ENCODE data around the gene HHIPL1.

Gene HHIPL1

GRCh38 chr14:99601361-99601831 lies 43.5 kb upstream of the HHIPL1 start:
- H3K9ac ChIP-seq (ENCODE audit: insufficient read length), result peak overlapping the region; percentile 62
- no peak overlapping the region for H3K27ac ChIP-seq
- no peaks in the 10 kb centered on the region for H3K9me3 ChIP-seq (ENCODE audit: low read depth, low read length)
- H3K4me3 ChIP-seq, result peak overlapping the region; percentile 83
- TF ChIP-seq EZH2 (IDR thresholded peaks at IDR 0.05) (no peak), POLR2AphosphoS5 (IDR thresholded peaks at IDR 0.05; ENCODE audit: borderline replicate concordance, low read depth, low read length) (no peak), FOXP2 (optimal IDR thresholded peaks at IDR 0.05; ENCODE audit: control extremely low read depth, extremely low read length, insufficient read depth) (no peak)
- H3K36me3 ChIP-seq (ENCODE audit: insufficient read depth, low read length), result no peaks in the 10 kb centered on the region
- no peak for DNase-seq (ENCODE audit: low read depth, low spot score)

DNA sequence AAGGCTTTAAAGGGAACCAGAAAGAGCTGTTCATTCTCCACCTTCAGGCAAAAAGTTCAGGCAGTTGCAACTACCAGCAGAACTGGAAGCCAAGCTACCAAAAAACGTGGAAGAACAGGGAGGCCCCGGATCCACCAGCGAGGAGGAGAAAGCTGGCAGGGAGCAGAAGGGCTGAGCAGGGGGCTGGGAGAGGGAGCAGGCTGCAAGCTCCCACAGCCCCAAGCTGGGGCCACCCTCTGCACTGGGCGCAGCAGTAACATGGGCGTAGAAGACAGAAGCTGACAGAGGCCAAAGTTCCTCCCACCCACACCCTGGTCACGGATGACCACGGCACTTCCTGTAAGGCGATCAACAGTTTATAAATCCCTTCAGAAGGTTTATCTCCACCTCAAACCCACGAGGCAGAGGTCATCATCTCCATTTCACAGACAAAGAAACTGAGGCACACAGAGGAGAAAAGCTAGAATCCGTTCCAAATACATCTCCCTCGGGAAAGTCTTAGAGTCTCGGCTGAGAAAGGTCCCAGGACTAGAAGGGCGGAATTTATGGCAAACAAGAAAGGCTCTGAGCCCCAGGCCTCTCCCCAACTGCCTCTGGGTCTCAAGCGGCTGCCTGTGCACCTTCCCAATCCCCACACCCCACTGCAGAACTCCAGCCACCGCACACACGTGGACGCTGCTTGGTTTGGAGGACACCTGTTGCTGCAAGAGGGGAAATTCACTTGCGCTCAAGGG lies 42.7 kb upstream of the HHIPL1 start:
- Histone ChIP-seq H3K4me3 (peak overlapping the region; percentile 83), H3K9ac (ENCODE audit: insufficient read length) (peak overlapping the region; percentile 62), H3K9me3 (ENCODE audit: low read depth, low read length) (no peaks in the 10 kb centered on the region), H3K27ac (0 out of 2 replicates have a peak overlapping the region, but pooled peaks have one; percentile 12), H3K36me3 (ENCODE audit: insufficient read depth, low read length) (no peaks in the 10 kb centered on the region)
- TF ChIP-seq FOXP2 (optimal IDR thresholded peaks at IDR 0.05; ENCODE audit: control extremely low read depth, extremely low read length, insufficient read depth), result no peak
- TF ChIP-seq POLR2AphosphoS5 (IDR thresholded peaks at IDR 0.05; ENCODE audit: borderline replicate concordance, low read depth, low read length), result no peak
- no peak for TF ChIP-seq EZH2 (IDR thresholded peaks at IDR 0.05)
- no peak for DNase-seq (ENCODE audit: low read depth, low spot score)

DNA sequence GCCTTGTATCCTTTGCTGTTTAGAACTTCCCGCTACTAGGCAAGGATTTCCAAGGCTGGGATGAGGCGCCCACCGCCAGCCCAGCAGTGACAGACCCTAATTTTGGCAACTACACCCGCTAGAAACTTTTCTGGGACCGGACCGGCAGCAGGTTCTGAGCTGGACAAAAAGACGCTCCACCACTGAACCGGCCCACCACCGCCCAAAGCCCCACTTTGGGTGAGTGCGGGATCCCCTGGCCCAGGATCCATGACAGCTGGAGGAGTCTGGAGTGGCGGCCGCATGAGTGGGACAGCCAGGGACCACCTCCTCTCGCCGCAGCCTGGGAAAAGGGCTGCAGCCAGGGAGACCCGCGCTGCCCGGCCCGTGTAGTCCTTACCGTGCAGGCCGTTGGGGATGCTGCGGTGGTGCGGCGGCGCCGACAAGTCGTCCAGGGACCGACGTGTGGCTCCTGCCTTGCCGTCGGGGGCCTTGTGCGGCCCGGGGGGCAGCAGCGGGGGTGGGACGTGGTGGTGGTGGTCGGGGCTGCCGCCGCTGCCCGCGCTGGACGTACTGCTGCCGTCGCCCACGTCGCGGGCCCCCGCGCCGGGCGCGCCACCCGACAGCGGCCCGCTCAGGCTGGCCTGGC lies 42.0 kb upstream of the HHIPL1 start:
- TF ChIP-seq EZH2 (IDR thresholded peaks at IDR 0.05) (no peak), POLR2AphosphoS5 (IDR thresholded peaks at IDR 0.05; ENCODE audit: borderline replicate concordance, low read depth, low read length) (no peak), FOXP2 (optimal IDR thresholded peaks at IDR 0.05; ENCODE audit: control extremely low read depth, extremely low read length, insufficient read depth) (no peak)
- no peak for DNase-seq (ENCODE audit: low read depth, low spot score)
- Histone ChIP-seq H3K9me3 (ENCODE audit: low read depth, low read length) (no peaks in the 10 kb centered on the region), H3K36me3 (ENCODE audit: insufficient read depth, low read length) (no peaks in the 10 kb centered on the region), H3K4me3 (peak overlapping the region; percentile 83), H3K27ac (no peak overlapping the region), H3K9ac (ENCODE audit: insufficient read length) (peak overlapping the region; percentile 62)

- no peak for TF ChIP-seq EZH2 (IDR thresholded peaks at IDR 0.05)
- TF ChIP-seq POLR2AphosphoS5 (IDR thresholded peaks at IDR 0.05; ENCODE audit: borderline replicate concordance, low read depth, low read length), result no peak
- H3K27ac ChIP-seq, result peak within 1 kb of the TSS; percentile 73
- H3K4me3 ChIP-seq, result peak within 1 kb of the TSS; percentile 97
- peak within 1 kb of the TSS; percentile 81 for H3K9ac ChIP-seq (ENCODE audit: insufficient read length)
- no peaks in the 10 kb centered on the region for H3K36me3 ChIP-seq (ENCODE audit: insufficient read depth, low read length)
- H3K9me3 ChIP-seq (ENCODE audit: low read depth, low read length), result no peaks in the 10 kb centered on the region
- DNase-seq (ENCODE audit: low read depth, low spot score), result no peak
Observed at GRCh38 chr14:99603471-99604277, 41.3 kb upstream of the HHIPL1 start, which contains the start of gene CCDC85C. CCDC85C (minus strand) TSS chr14:99604207; CDS start chr14:99603959, 248 bp downstream.

DNA sequence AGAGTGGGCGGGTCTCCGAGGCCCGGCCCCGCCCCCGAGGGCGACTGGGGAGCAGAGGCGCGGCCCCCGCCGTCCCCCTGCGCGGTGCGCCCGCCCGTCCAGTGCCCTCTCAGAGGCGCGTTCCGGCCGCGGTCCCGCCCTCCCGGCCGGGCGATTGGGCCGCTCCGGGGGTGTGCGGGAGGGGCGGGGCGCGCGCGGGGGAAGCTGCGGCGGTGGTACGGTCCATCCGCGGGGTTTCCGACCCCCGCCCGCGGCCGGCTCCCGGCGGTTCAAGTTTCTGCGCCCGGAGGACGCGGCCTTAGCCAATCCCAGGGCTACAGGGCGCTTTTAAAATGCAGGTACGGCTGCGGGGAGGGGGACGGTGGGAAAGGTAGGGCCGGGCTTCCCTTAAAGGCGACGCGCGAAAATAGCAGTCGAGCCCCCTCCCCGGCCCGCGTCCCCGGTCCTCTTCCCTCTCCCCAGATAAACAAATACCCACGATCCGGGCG lies 40.6 kb upstream of the HHIPL1 start:
- Histone ChIP-seq H3K36me3 (ENCODE audit: insufficient read depth, low read length) (no peaks in the 10 kb centered on the region), H3K27ac (peak overlapping the region; percentile 73), H3K9ac (ENCODE audit: insufficient read length) (peak overlapping the region; percentile 81), H3K4me3 (peak overlapping the region; percentile 97), H3K9me3 (ENCODE audit: low read depth, low read length) (no peaks in the 10 kb centered on the region)
- peak; percentile 42 for DNase-seq (ENCODE audit: low read depth, low spot score)
- TF ChIP-seq FOXP2 (optimal IDR thresholded peaks at IDR 0.05; ENCODE audit: control extremely low read depth, extremely low read length, insufficient read depth) (no peak), POLR2AphosphoS5 (IDR thresholded peaks at IDR 0.05; ENCODE audit: borderline replicate concordance, low read depth, low read length) (no peak), EZH2 (IDR thresholded peaks at IDR 0.05) (no peak)

DNA sequence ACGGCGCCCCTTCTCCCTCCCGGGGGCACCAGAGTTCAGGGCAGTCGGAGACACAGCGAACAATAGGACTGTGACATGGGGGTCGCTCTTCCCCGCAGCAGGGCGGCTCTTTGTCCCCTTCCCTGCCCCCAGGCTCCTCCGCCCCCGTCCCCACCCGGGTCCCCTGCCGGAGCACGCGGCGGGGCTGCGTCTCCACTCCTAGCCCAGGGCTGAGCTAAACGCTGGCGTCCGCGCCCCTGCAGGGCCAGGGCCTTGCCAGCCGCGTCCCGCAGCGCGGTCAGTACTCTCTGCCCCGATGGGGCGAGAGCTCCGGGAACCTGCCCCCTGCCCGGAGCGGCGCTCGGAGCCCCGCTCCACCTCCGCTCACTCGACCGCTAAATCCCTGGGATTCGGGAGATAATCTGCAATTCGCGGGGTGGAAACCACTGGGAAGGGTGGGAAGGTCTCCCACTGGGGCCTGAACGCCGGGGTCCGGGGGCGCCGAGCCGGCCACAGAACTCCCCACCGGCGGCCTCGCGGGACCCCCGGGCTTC lies 40.1 kb upstream of the HHIPL1 start:
- Histone ChIP-seq H3K36me3 (ENCODE audit: insufficient read depth, low read length) (no peaks in the 10 kb centered on the region), H3K9me3 (ENCODE audit: low read depth, low read length) (no peaks in the 10 kb centered on the region), H3K9ac (ENCODE audit: insufficient read length) (peak overlapping the region; percentile 81), H3K27ac (peak overlapping the region; percentile 73), H3K4me3 (peak overlapping the region; percentile 97)
- no peak for DNase-seq (ENCODE audit: low read depth, low spot score)
- TF ChIP-seq POLR2AphosphoS5 (IDR thresholded peaks at IDR 0.05; ENCODE audit: borderline replicate concordance, low read depth, low read length), result no peak
- TF ChIP-seq EZH2 (IDR thresholded peaks at IDR 0.05), result no peak
- TF ChIP-seq FOXP2 (optimal IDR thresholded peaks at IDR 0.05; ENCODE audit: control extremely low read depth, extremely low read length, insufficient read depth), result no peak

GRCh38 chr14:99605299-99605961 lies 39.5 kb upstream of the HHIPL1 start:
- Histone ChIP-seq H3K4me3 (peak overlapping the region; percentile 97), H3K9ac (ENCODE audit: insufficient read length) (peak overlapping the region; percentile 81), H3K27ac (peak overlapping the region; percentile 73; the same call in 1 of the 2 replicates), H3K36me3 (ENCODE audit: insufficient read depth, low read length) (no peaks in the 10 kb centered on the region), H3K9me3 (ENCODE audit: low read depth, low read length) (no peaks in the 10 kb centered on the region)
- TF ChIP-seq EZH2 (IDR thresholded peaks at IDR 0.05), result no peak
- peak; percentile 80 for TF ChIP-seq FOXP2 (optimal IDR thresholded peaks at IDR 0.05; ENCODE audit: control extremely low read depth, extremely low read length, insufficient read depth)
- no peak for DNase-seq (ENCODE audit: low read depth, low spot score)
